ENCODE results near the gene SLC25A20.

The SLC25A20 gene

GRCh38 chr3:48819234-48820221 is 79.2 kb downstream of the SLC25A20 start:
- TF ChIP-seq JUND (IDR thresholded peaks at IDR 0.05; ENCODE audit: low read depth) = no peak
- in situ Hi-C loops (cut with HindIII; ENCODE audit: low pct_unique_long_range_greater_than_20kb, low sequenced_read_pairs) = no loop called here
- DNase-seq (ENCODE audit: low read depth in 1 of 2, low spot score in 1 of 2) = no peak

DNA sequence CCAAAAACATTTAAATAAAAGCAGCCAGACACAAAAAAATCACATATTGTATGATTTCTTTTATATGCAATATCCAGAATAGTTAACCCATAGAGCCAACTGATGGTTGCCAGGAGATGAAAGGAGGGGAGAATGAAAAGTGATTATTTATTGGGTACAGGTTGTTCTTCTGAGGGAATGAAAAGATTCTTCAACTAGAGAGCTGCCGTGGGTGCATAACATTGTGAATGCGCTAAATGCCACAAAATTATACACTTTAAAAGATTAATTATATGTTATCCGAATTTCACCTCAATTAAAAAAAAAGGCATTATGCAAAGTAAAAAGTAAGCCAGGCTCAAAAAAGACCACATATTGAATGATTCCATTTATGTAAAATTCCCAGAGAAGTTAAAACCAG is 87.2 kb downstream of the SLC25A20 start:
- DNase-seq (ENCODE audit: low read depth in 1 of 2, low spot score in 1 of 2) = no peak
- no peak for TF ChIP-seq JUND (IDR thresholded peaks at IDR 0.05; ENCODE audit: low read depth)
- in situ Hi-C loops (cut with HindIII; ENCODE audit: low pct_unique_long_range_greater_than_20kb, low sequenced_read_pairs) = no loop called here

All from T47D (cell line).